Naive B cell (primary cell): Measurements from ENCODE around the gene ST7. TPM values are rescaled to one million over a fixed set of nuclear protein-coding genes. Genes with fewer than 3 reads are reported as not detected.
"Not testable (repeated sequence)": the region's sequence is repeated elsewhere in the genome, so short reads cannot be mapped to it uniquely, and the experiment has no call there.

ENCODE experiments used
- ATAC-seq, 2 donors: fragments of 150-1000 bp; cut with Tn5 transposase; 2 replicates each; pipeline ENCODE4 v1.10.0; 2021; ENCODE audit warnings: low read depth in 2 of 2, mild to moderate bottlenecking in 2 of 2, moderate library complexity in 2 of 2
- DNase-seq: peaks from one replicate; pipeline ENCODE4 v3.0.0; 2022
- H3K27ac Mint-ChIP-seq, 6 donors: one replicate each; pipeline ENCODE4 v1.8.0; 2020 to 2022; ENCODE audit warnings: mild to moderate bottlenecking in 6 of 6, mixed read lengths in 6 of 6, moderate library complexity in 5 of 6, inconsistent platforms in 2 of 6
- H3K27me3 Mint-ChIP-seq, 3 donors: one replicate each; pipeline ENCODE4 v1.8.0; 2021 to 2022; ENCODE audit warnings: mixed read lengths in 3 of 3, mild to moderate bottlenecking in 1 of 3
- H3K36me3 Mint-ChIP-seq, 2 donors: one replicate each; pipeline ENCODE4 v1.8.0; 2020 to 2022; ENCODE audit warnings: mixed read lengths in 2 of 2, inconsistent platforms in 1 of 2, mild to moderate bottlenecking in 1 of 2
- H3K4me1 Mint-ChIP-seq, 3 donors: one replicate each; pipeline ENCODE4 v1.8.0; 2020 to 2022; ENCODE audit warnings: mixed read lengths in 3 of 3, inconsistent platforms in 1 of 3, mild to moderate bottlenecking in 1 of 3, moderate library complexity in 1 of 3
- H3K4me3 Mint-ChIP-seq, 8 donors: one replicate each; pipeline ENCODE4 v1.8.0; 2020 to 2022; ENCODE audit warnings: mild to moderate bottlenecking in 8 of 8, mixed read lengths in 8 of 8, moderate library complexity in 8 of 8, inconsistent platforms in 2 of 8
- H3K9me3 Mint-ChIP-seq, 7 donors: one replicate each; pipeline ENCODE4 v1.8.0; 2020 to 2022; ENCODE audit warnings: mixed read lengths in 7 of 7, mild to moderate bottlenecking in 5 of 7, inconsistent platforms in 2 of 7, moderate library complexity in 1 of 7
- polyA plus RNA-seq, 6 donors: library from polyadenylated mRNA; unstranded; fragments of 300-500 nt; fragmentation: Illumina TruSeq; gene quantifications; one replicate each; pipeline ENCODE4 v1.2.3, GENCODE V29; 2021; ENCODE audit warnings: low read depth in 6 of 6

ST7 gene
- polyA plus RNA-seq, 6 donors from 2014 or later: 0.49 to 3.7 (median 0.63) TPM; not detected in 1

GRCh38 chr7:117220836-117221235, 267.5 kb downstream of the ST7 start:
- Mint-ChIP-seq H3K27ac (no peak overlapping the region), H3K4me3 (no peak overlapping the region)

GRCh38 chr7:117225536-117225935, 272.2 kb downstream of the ST7 start:
- no peaks in the 10 kb centered on the region for H3K4me1 Mint-ChIP-seq

More at GRCh38 chr7:117220836-117221235, 267.5 kb downstream of the ST7 start:
- Mint-ChIP-seq H3K9me3 (no peaks in the 10 kb centered on the region), H3K36me3 (no peaks in the 10 kb centered on the region), H3K4me1 (no peaks in the 10 kb centered on the region), H3K27me3 (no peaks in the 10 kb centered on the region)
- DNase-seq (no peak), ATAC-seq (no peak)

GRCh38 chr7:117227091-117227490, 273.8 kb downstream of the ST7 start:
- Mint-ChIP-seq H3K9me3 (peaks cover 0 to 4% (median 0%) of the 10 kb centered on the region in 7 donors), H3K27me3 (no peaks in the 10 kb centered on the region), H3K4me1 (no peaks in the 10 kb centered on the region), H3K36me3 (peaks cover 0 to 4% of the 10 kb centered on the region in 2 donors), H3K4me3 (no peak overlapping the region), H3K27ac (no peak overlapping the region)
- no peak for DNase-seq
- ATAC-seq: no peak

More at GRCh38 chr7:117225536-117225935, 272.2 kb downstream of the ST7 start:
- Mint-ChIP-seq H3K27me3 (no peaks in the 10 kb centered on the region), H3K27ac (no peak overlapping the region), H3K4me3 (no peak overlapping the region), H3K36me3 (no peaks in the 10 kb centered on the region), H3K9me3 (no peaks in the 10 kb centered on the region)
- DNase-seq: no peak
- ATAC-seq: no peak

DNA sequence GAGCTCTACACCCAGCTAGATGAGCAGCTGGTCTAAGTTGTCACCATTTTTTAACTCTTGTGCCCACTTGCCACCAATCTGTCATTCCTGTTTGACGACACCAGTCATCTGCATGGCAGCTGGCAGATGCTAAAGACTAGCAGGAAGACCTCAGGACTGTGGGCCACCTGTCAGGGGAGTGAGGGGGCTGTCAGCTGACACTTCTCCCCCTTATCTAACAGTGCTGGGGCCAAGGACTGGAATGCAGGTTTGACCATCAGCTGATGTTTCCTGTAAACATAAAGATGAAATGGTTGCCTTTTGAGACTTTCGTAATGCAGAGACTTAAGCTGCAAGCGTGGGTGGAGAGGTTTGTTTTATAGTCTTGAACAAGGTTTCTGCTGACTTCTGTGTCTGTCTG, 276.0 kb downstream of the ST7 start:
- peaks cover 0 to 5% (median 2%) of the 10 kb centered on the region in 7 donors for H3K9me3 Mint-ChIP-seq
- H3K36me3 Mint-ChIP-seq: peaks cover 0 to 6% of the 10 kb centered on the region in 2 donors
- ATAC-seq (no peak), DNase-seq (no peak)
- no peak overlapping the region for H3K27ac Mint-ChIP-seq
- H3K4me3 Mint-ChIP-seq: no peak overlapping the region
- no peaks in the 10 kb centered on the region for H3K4me1 Mint-ChIP-seq
- H3K27me3 Mint-ChIP-seq: no peaks in the 10 kb centered on the region

DNA sequence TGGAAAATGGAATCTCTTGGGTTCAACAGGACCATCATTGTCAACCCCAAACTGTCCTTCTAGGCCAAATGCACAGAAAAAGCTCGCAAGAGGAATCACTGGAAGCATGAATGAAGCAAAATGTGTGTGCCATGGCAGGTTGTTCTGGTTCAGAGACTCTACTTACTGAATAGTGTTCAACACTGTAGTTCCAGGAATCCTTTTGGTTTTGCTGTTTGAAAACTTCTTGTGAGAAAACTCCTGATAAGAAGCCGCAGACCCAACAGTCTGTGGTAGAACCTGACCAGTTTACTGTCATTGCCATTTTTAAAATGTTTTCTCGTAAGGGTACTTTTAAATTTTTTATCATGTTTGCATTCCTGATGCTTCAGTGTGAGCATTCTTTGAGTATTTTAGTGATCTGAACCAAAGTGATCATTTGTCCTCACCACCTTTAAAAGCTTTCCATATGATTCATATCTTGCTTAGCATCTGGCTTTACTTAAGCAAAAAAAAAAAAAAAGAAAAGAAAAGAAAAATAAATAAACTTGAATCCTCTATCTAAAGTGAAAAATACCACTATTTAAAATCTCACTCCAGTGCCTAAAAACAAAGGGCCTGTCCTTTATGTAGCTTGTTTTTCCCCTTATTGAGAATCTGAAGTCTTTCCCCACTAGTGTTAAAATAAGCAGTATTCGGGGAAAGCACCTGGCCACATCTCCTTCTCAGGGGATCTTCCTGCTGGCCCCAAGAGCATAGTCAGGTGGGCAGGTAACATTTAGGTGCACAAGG, 277.2 kb downstream of the ST7 start:
- Mint-ChIP-seq H3K9me3 (peaks cover 0 to 5% (median 2%) of the 10 kb centered on the region in 7 donors), H3K27ac (peak overlapping the region in 1 of 6 donors; percentile 18), H3K4me1 (no peaks in the 10 kb centered on the region), H3K27me3 (no peaks in the 10 kb centered on the region), H3K36me3 (peaks cover 0 to 6% of the 10 kb centered on the region in 2 donors), H3K4me3 (no peak overlapping the region)
- ATAC-seq: peak in 1 of 2 donors; percentile 25
- DNase-seq: no peak

DNA sequence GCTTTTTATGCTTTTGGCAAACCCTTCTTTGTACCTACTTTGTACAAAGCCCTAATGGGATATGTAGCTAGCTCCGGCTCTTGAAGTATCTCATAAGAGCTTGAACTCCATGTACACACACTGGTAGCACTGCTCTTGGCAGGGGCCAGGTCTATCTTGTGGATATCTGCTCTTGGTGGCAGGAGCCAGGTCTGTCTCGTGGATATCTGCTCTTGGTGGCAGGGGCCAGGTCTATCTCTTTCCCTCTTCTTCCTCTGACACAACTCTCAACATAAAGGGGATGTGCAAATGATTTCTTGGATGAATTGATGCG, 277.7 kb downstream of the ST7 start:
- DNase-seq: no peak
- H3K27ac Mint-ChIP-seq: no peak overlapping the region
- no peaks in the 10 kb centered on the region for H3K4me1 Mint-ChIP-seq
- peaks cover 0 to 6% of the 10 kb centered on the region in 2 donors for H3K36me3 Mint-ChIP-seq
- H3K9me3 Mint-ChIP-seq: peaks cover 0 to 6% (median 4%) of the 10 kb centered on the region in 7 donors
- ATAC-seq: no peak
- no peak overlapping the region for H3K4me3 Mint-ChIP-seq
- H3K27me3 Mint-ChIP-seq: peaks cover 0 to 3% (median 0%) of the 10 kb centered on the region in 3 donors

DNA sequence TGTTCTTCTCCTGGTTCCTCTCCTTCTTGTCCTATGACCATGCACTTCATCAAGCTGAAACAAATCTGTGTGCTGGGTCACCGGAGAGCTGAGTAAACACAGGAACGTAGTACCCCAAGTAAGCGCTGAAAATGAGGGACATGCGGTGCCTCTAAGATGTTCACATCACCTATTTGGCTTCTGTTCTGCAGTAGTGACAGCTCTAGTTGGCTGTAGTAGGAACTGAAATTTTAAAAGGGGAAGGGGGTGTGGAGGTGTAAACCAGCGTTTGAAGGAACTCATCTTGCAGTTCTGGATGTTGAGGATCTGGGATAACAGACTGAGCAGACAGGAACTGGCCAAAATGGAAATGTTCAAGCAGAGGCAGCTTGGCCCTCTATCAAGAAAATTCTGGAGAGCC, 284.3 kb downstream of the ST7 start:
- H3K27ac Mint-ChIP-seq: no peak overlapping the region
- no peaks in the 10 kb centered on the region for H3K36me3 Mint-ChIP-seq
- DNase-seq (no peak), ATAC-seq (no peak)
- peaks cover 0 to 13% (median 4%) of the 10 kb centered on the region in 7 donors for H3K9me3 Mint-ChIP-seq
- H3K4me3 Mint-ChIP-seq: no peak overlapping the region
- H3K27me3 Mint-ChIP-seq: peaks cover 11 to 19% (median 18%) of the 10 kb centered on the region in 3 donors
- H3K4me1 Mint-ChIP-seq: no peaks in the 10 kb centered on the region

- H3K4me1 Mint-ChIP-seq: no peaks in the 10 kb centered on the region
- H3K4me3 Mint-ChIP-seq: no peak overlapping the region
- H3K27ac Mint-ChIP-seq: no peak overlapping the region
- no peak for ATAC-seq
- no peaks in the 10 kb centered on the region for H3K36me3 Mint-ChIP-seq
- H3K9me3 Mint-ChIP-seq: peaks cover 0 to 14% (median 0%) of the 10 kb centered on the region in 7 donors
- no peak for DNase-seq
- peaks cover 11 to 19% (median 18%) of the 10 kb centered on the region in 3 donors for H3K27me3 Mint-ChIP-seq
Measured at GRCh38 chr7:117238472-117238871, 285.2 kb downstream of the ST7 start.

DNA sequence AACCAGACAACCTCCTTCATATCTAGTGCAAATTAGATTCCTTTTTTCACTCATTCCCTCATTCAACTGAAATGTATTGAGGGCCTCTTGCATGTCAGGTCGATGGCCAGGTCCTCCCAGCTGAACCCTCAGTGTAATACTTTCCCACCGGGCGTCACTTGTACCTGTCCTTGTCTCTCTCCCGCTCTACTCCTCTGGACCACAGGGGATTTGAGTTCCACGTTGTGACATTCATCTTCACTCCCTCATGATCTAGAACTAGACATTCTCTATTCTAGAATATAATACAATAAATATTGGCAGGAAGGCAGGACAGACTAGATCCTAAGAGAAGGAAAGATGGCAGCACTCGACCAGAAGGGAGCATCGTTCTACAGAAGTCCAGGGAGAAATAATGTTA, 285.6 kb downstream of the ST7 start:
- no peaks in the 10 kb centered on the region for H3K4me1 Mint-ChIP-seq
- no peak overlapping the region for H3K27ac Mint-ChIP-seq
- DNase-seq (no peak), ATAC-seq (no peak)
- H3K27me3 Mint-ChIP-seq: peaks cover 11 to 19% (median 18%) of the 10 kb centered on the region in 3 donors
- H3K4me3 Mint-ChIP-seq: no peak overlapping the region
- H3K36me3 Mint-ChIP-seq: no peaks in the 10 kb centered on the region
- H3K9me3 Mint-ChIP-seq: peaks cover 0 to 16% (median under 1%) of the 10 kb centered on the region in 7 donors

- H3K4me1 Mint-ChIP-seq: no peaks in the 10 kb centered on the region
- H3K4me3 Mint-ChIP-seq: no peak overlapping the region
- H3K27ac Mint-ChIP-seq: no peak overlapping the region
- ATAC-seq: no peak
- H3K27me3 Mint-ChIP-seq: peaks cover 11 to 19% (median 15%) of the 10 kb centered on the region in 3 donors
- H3K36me3 Mint-ChIP-seq: no peaks in the 10 kb centered on the region
- no peak for DNase-seq
- peaks cover 2 to 13% (median 5%) of the 10 kb centered on the region in 7 donors for H3K9me3 Mint-ChIP-seq
Measured at GRCh38 chr7:117241088-117241487, 287.8 kb downstream of the ST7 start.

DNA sequence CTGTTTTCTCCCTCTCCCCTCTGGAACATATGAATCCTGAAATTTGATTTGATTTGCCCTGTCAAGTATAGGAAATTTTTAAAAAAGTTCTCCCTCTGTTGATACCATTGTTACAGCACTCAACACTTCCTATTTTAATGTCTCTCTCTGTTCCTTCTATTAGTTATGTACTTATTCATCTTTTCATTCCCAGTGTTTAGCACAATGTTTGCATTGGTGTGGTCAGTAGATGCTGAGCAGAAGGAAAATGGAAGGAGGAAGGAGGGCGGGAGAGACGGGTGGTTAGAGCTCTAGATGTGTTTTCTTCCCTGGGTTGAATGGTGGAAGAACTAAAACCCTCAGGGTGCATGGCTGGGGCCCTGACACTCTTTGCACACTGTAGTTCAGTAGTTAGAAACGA, 290.1 kb downstream of the ST7 start:
- H3K27ac Mint-ChIP-seq: no peak overlapping the region
- H3K4me3 Mint-ChIP-seq: no peak overlapping the region
- H3K27me3 Mint-ChIP-seq: peaks cover 9 to 19% (median 11%) of the 10 kb centered on the region in 3 donors
- no peaks in the 10 kb centered on the region for H3K4me1 Mint-ChIP-seq
- H3K36me3 Mint-ChIP-seq: no peaks in the 10 kb centered on the region
- peaks cover 4 to 8% (median 5%) of the 10 kb centered on the region in 7 donors for H3K9me3 Mint-ChIP-seq
- DNase-seq (no peak), ATAC-seq (no peak)

- not testable (repeated sequence) for H3K4me1 Mint-ChIP-seq, ATAC-seq, H3K4me3 Mint-ChIP-seq, DNase-seq, H3K9me3 Mint-ChIP-seq, H3K36me3 Mint-ChIP-seq
- Mint-ChIP-seq H3K27ac (peak overlapping the region in 1 of 6 donors; percentile 4), H3K27me3 (peaks cover 0 to 13% (median under 1%) of the 10 kb centered on the region in 3 donors)
Measured at GRCh38 chr7:117245703-117246102, 292.4 kb downstream of the ST7 start.

DNA sequence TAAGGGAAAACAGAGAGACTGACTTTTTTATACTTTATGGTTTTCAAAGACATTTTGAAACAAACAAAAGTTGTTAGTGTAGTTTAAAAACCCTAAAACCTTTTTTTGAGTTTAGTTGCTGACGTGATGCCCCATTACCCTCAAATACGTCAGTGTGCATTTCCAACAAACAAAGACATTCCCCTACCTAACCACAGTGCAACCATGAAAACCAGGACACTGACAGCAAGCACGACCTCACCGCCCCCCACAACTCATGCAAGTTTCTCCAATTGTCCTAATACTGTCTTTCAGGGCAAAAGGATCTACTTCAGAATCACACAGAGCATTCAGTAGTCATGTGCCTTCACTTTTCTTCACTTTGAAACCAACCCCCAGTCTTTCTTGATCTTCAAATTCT, 294.5 kb downstream of the ST7 start:
- Mint-ChIP-seq H3K4me3 (no peak overlapping the region), H3K9me3 (peaks cover 8 to 14% (median 12%) of the 10 kb centered on the region in 7 donors), H3K4me1 (no peaks in the 10 kb centered on the region), H3K36me3 (no peaks in the 10 kb centered on the region), H3K27me3 (peaks cover 0 to 15% (median 0%) of the 10 kb centered on the region in 3 donors), H3K27ac (no peak overlapping the region)
- DNase-seq (no peak), ATAC-seq (no peak)

DNA sequence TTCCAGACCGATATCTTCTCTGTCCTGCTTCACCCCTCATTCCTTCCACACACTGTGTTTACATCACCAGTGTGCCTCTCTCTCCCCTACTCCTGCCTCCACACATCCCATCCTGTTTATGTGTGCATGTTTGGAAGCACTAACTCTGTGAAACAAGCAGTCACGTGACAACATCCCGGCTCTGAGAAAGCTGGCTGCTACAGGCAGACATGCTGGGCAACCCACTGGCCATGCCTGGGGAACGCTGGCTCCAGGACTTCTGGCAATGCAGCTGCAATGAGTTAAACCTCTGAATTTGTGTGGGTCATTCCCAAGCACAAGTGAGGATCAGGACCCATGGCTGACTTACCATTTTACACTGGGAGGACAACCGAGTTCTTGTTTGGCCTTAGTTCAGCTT, 295.5 kb downstream of the ST7 start:
- no peak overlapping the region for H3K27ac Mint-ChIP-seq
- no peak overlapping the region for H3K4me3 Mint-ChIP-seq
- peaks cover 8 to 12% (median 10%) of the 10 kb centered on the region in 7 donors for H3K9me3 Mint-ChIP-seq
- DNase-seq (no peak), ATAC-seq (no peak)
- H3K36me3 Mint-ChIP-seq: no peaks in the 10 kb centered on the region
- H3K27me3 Mint-ChIP-seq: peaks cover 0 to 15% (median 0%) of the 10 kb centered on the region in 3 donors
- no peaks in the 10 kb centered on the region for H3K4me1 Mint-ChIP-seq
